Smooth muscle cell (in vitro differentiated cells): Measurements from ENCODE around the gene CALY. TPM values are rescaled to one million over a fixed set of nuclear protein-coding genes. Genes with fewer than 3 reads are reported as not detected.
A peak's percentile ranks its signal among the peaks of the same experiment; 100 is the strongest.

Experiments used
- DNase-seq: peaks from one replicate; lab custom pipeline; 2025; ENCODE audit not compliant: unreplicated experiment; lab: John Stamatoyannopoulos, UW
- H2AFZ ChIP-seq: fragments of 200-600 bp; sonication (generic); 2 replicates; pipeline ENCODE4 v1.6.0; 2016; ENCODE audit warnings: antibody characterized with exemption, low read depth, mild to moderate bottlenecking
- H3F3A ChIP-seq: fragments of 200-600 bp; sonication (generic); 2 replicates; pipeline ENCODE4 v1.6.0; 2017; ENCODE audit warnings: antibody characterized with exemption, low read depth
- H3K27ac ChIP-seq: fragments of 200-600 bp; sonication (generic); 2 replicates; pipeline ENCODE4 v1.5.1; 2016; ENCODE audit warnings: low read depth, mild to moderate bottlenecking
- H3K27me3 ChIP-seq: fragments of 200-600 bp; sonication (generic); 2 replicates; pipeline ENCODE4 v1.6.1; 2016; ENCODE audit warnings: low read depth, mild to moderate bottlenecking
- H3K36me3 ChIP-seq: fragments of 200-600 bp; sonication (generic); 2 replicates; pipeline ENCODE4 v1.5.1; 2016; ENCODE audit warnings: low read depth
- H3K4me1 ChIP-seq: fragments of 200-600 bp; sonication (generic); 2 replicates; pipeline ENCODE4 v1.5.1; 2016; ENCODE audit warnings: low read depth
- H3K4me2 ChIP-seq: fragments of 200-600 bp; sonication (generic); 2 replicates; pipeline ENCODE4 v1.6.0; 2016; ENCODE audit warnings: mild to moderate bottlenecking
- H3K4me3 ChIP-seq: fragments of 200-600 bp; sonication (generic); 2 replicates; pipeline ENCODE4 v1.5.1; 2016; ENCODE audit warnings: mild to moderate bottlenecking
- H3K79me2 ChIP-seq: fragments of 200-600 bp; sonication (generic); 2 replicates; pipeline ENCODE4 v1.6.0; 2016; ENCODE audit warnings: low read depth, mild to moderate bottlenecking
- H3K9ac ChIP-seq: fragments of 200-600 bp; sonication (generic); 2 replicates; pipeline ENCODE4 v1.6.0; 2016; ENCODE audit warnings: low read depth
- H3K9me3 ChIP-seq: fragments of 200-600 bp; sonication (generic); replicated peaks from 2 replicates; pipeline ENCODE4 v1.5.1; 2016; ENCODE audit warnings: low read depth
- H4K20me1 ChIP-seq: fragments of 200-600 bp; sonication (generic); 2 replicates; pipeline ENCODE4 v1.6.0; 2016; ENCODE audit warnings: low read depth
- WGBS: methylation state at CpG from one replicate; pipeline ENCODE4 v1.1.7; 2016; ENCODE audit warnings: low lambda C conversion rate; 5-methylcytosine and 5-hydroxymethylcytosine counted together
- polyA plus RNA-seq: library from polyadenylated mRNA; unstranded; fragments of >200 nt; fragmentation: Nextera tagmentation; extraction: Ambion mirVana; gene quantifications from 2 replicates; pipeline ENCODE4 v1.2.1, GENCODE V29; 2016
- total RNA-seq: library from RNA; depleted of rRNA; stranded (reverse); fragments of >200 nt; gene quantifications from 2 replicates; pipeline ENCODE4 v1.2.3, GENCODE V29; 2014
- TF ChIP-seq, protein P1 (sequence below): fragments of 200-600 bp; sonication (generic); IDR thresholded peaks from 2 replicates; pipeline ENCODE4 v1.5.1; 2017; ENCODE audit warnings: borderline replicate concordance, mild to moderate bottlenecking, antibody characterized with exemption; ENCODE audit not compliant: insufficient read depth, poor library complexity, severe bottlenecking

The CALY gene
- total and polyA plus RNA-seq, 2 experiments from 2014 or later = 2.4 to 10.1 TPM

DNA sequence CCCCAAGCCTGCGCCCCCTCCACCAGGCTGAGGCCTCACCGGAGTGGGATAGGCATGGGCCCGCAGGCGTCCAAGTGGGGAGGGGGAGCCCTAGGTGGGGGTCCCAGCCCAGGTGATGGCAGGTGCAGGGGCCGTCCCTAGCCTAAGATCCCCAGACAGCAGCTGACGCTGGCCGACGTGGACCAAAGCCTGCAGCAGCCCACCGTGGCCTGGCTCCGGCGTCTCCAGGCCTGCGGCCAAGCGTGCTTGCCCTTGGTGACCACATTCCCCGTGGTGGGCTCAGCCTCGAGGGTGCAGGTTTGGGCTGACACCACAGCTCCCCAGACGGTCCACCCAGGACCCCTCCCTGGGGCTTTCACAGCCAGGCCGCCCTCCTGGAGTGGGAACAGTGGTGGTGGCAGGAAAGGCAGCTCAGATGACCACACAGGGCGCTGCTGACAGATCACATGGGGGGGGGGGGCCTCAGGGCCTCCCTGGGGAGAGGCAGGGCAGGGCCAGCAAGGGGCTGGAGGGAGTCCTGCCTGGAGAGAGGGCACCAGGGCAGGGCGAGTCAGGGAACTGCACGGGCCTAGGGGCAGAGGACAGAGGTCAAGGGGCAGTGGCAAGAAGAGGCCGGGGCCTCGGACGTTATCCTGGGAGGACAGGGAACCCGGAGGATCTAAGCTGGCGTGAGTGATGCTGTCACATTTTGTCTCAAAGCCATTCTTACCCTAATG, 59.3 kb downstream of the CALY start:
- peak overlapping the region; percentile 68 for H3K27ac ChIP-seq

DNA sequence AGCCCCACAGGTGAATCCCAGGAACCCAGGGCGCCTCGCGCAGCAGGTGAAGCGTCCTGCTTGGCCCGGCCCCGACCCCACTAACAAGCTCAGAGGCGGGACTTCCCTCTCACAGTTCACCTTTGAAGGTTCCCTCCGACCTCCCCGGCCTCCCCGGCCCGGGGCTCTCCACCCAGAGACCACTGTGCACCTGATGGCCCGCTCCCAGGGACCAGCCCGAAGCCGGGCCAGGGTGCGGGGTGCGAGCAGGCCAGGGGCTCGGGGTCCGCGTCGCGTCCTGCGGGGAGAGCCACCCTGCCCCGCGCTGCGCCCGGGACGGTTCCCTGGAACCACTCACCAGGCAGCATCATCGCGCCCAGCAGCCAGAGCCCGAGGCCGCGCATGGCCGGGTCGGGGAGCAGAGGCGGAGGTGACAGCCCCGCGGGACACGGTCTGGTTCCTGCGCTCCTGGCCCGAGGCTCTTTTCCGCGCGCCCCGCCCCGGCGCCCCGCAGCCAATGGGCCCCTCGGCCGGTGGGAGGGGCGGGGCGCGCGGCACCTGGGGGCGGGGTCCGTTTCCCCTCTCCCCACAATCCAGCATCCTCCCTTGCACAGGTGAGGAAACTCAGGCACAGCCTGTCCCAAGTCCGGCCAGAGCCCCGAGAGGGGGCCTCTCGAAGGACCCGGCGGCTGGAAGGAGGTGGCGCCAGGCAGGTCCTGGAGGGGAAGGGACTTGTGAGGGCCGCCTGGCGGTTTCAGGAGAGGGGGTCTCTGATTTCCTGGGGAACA, 60.1 kb downstream of the CALY start, which contains the start of gene ADAM8:
Gene ADAM8, minus strand, starts transcription at position 434 of the 767 bp plus-strand sequence. Its CDS starts 51 bp downstream, at position 383.
- H2AFZ ChIP-seq = no peak within 1 kb of the TSS
- no peak within 1 kb of the TSS for H3K4me3 ChIP-seq

More for the DNA sequence above, 59.3 kb downstream of the CALY start:
- Histone ChIP-seq H3K4me1 (peaks cover 12% of the 10 kb centered on the region), H3K9ac (no peak overlapping the region), H4K20me1 (peaks cover 14% of the 10 kb centered on the region), H3K36me3 (no peaks in the 10 kb centered on the region), H3K79me2 (no peaks in the 10 kb centered on the region), H3K27me3 (peaks cover 23% of the 10 kb centered on the region), H3K4me3 (no peak overlapping the region), H2AFZ (no peak overlapping the region), H3K9me3 (no peaks in the 10 kb centered on the region), H3F3A (peaks cover 4% of the 10 kb centered on the region), H3K4me2 (peak overlapping the region; percentile 12)
- WGBS = 85% methylated on average over 23 of the region's 25 CpGs
- DNase-seq = no peak
- TF ChIP-seq, protein P1, sequence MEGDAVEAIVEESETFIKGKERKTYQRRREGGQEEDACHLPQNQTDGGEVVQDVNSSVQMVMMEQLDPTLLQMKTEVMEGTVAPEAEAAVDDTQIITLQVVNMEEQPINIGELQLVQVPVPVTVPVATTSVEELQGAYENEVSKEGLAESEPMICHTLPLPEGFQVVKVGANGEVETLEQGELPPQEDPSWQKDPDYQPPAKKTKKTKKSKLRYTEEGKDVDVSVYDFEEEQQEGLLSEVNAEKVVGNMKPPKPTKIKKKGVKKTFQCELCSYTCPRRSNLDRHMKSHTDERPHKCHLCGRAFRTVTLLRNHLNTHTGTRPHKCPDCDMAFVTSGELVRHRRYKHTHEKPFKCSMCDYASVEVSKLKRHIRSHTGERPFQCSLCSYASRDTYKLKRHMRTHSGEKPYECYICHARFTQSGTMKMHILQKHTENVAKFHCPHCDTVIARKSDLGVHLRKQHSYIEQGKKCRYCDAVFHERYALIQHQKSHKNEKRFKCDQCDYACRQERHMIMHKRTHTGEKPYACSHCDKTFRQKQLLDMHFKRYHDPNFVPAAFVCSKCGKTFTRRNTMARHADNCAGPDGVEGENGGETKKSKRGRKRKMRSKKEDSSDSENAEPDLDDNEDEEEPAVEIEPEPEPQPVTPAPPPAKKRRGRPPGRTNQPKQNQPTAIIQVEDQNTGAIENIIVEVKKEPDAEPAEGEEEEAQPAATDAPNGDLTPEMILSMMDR = no peak

DNA sequence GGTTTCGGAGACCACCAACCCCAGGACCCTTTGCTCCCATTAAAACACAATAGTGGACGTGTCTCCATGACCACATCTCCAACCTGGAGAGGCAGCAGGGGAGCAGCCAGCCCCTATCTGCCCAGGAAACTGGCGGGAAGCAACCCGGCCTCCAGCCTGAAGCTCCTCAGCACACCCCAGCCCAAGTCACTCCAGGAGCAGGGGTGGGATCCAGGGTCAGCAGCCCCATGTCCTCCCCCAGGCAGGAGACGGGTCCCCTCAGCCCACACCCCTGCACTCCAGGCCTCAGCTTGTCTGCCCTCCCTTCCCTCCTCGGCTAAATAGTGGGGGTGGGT, 60.6 kb downstream of the CALY start:
- peaks cover 12% of the 10 kb centered on the region for H3K4me1 ChIP-seq
- peaks cover 4% of the 10 kb centered on the region for H3F3A ChIP-seq
- no peak overlapping the region for H3K4me3 ChIP-seq
- no peak for DNase-seq
- TF ChIP-seq, protein P1 = no peak
- H3K79me2 ChIP-seq = no peaks in the 10 kb centered on the region
- H3K36me3 ChIP-seq = no peaks in the 10 kb centered on the region
- H3K4me2 ChIP-seq = peak overlapping the region; percentile 59
- peaks cover 23% of the 10 kb centered on the region for H3K27me3 ChIP-seq
- peaks cover 14% of the 10 kb centered on the region for H4K20me1 ChIP-seq
- H3K9ac ChIP-seq = no peak overlapping the region
- no peak overlapping the region for H3K27ac ChIP-seq
- 62% methylated on average over 6 of the region's 6 CpGs for WGBS
- no peaks in the 10 kb centered on the region for H3K9me3 ChIP-seq
- no peak overlapping the region for H2AFZ ChIP-seq

More for the DNA sequence above, 60.1 kb downstream of the CALY start, which contains the start of gene ADAM8:
- DNase-seq = no peak
- Histone ChIP-seq H3K27me3 (peaks cover 23% of the 10 kb centered on the region), H3K4me1 (peaks cover 12% of the 10 kb centered on the region), H3K9me3 (no peaks in the 10 kb centered on the region), H3K27ac (peak within 1 kb of the TSS; percentile 68), H3F3A (peaks cover 4% of the 10 kb centered on the region), H3K9ac (no peak within 1 kb of the TSS), H4K20me1 (peaks cover 14% of the 10 kb centered on the region), H3K79me2 (no peaks in the 10 kb centered on the region), H3K36me3 (no peaks in the 10 kb centered on the region), H3K4me2 (peak within 1 kb of the TSS; percentile 59)
- 17% methylated on average over 42 of the region's 63 CpGs for WGBS
- TF ChIP-seq, protein P1 = no peak
